Neural cell (in vitro differentiated cells): ENCODE measurements around the gene PGS1. TPM values are rescaled to one million over a fixed set of nuclear protein-coding genes. Genes with fewer than 3 reads are reported as not detected.

Experiments used
- H2AFZ ChIP-seq: fragments of 200-600, 300-800 bp; sonication (generic), shearing (Covaris generic); 2 replicates; pipeline ENCODE4 v1.6.0; 2014; ENCODE audit warnings: low read depth, mild to moderate bottlenecking, antibody characterized with exemption, low read length, moderate library complexity
- H3F3A ChIP-seq: fragments of 200-600 bp; shearing (Covaris generic); 2 replicates; pipeline ENCODE4 v1.6.1; 2016; ENCODE audit warnings: mild to moderate bottlenecking, moderate library complexity, mixed read lengths, antibody characterized with exemption, low read length; ENCODE audit not compliant: insufficient read depth, poor library complexity, severe bottlenecking
- H3K27ac ChIP-seq: fragments of 200-600, 300-800 bp; sonication (generic), shearing (Covaris generic); 2 replicates; pipeline ENCODE4 v1.5.1; 2014; ENCODE audit warnings: mild to moderate bottlenecking, low read length, moderate library complexity
- H3K27me3 ChIP-seq: fragments of 300-800, 200-600 bp; sonication (generic), shearing (Covaris generic); 2 replicates; pipeline ENCODE4 v1.6.0; 2014; ENCODE audit warnings: mild to moderate bottlenecking, low read depth, low read length, moderate library complexity; ENCODE audit not compliant: insufficient read depth
- H3K36me3 ChIP-seq: fragments of 300-800, 200-600 bp; sonication (generic), shearing (Covaris generic); 2 replicates; pipeline ENCODE4 v1.5.1; 2014; ENCODE audit warnings: mild to moderate bottlenecking, antibody characterized with exemption, low read length, moderate library complexity; ENCODE audit not compliant: insufficient read depth
- H3K4me2 ChIP-seq: fragments of 300-800, 200-600 bp; sonication (generic), shearing (Covaris generic); 2 replicates; pipeline ENCODE4 v1.6.0; 2014; ENCODE audit warnings: mild to moderate bottlenecking, low read length
- H3K4me3 ChIP-seq: fragments of 300-800, 200-600 bp; sonication (generic), shearing (Covaris generic); 2 replicates; pipeline ENCODE4 v1.5.1; 2014; ENCODE audit warnings: mild to moderate bottlenecking, low read length, moderate library complexity
- H3K79me2 ChIP-seq: fragments of 200-600 bp; shearing (Covaris generic); replicated peaks from 2 replicates; pipeline ENCODE4 v1.6.0; 2014; ENCODE audit warnings: mild to moderate bottlenecking, low read length, moderate library complexity; ENCODE audit not compliant: insufficient read depth
- H3K9ac ChIP-seq: fragments of 300-800, 200-600 bp; sonication (generic), shearing (Covaris generic); 2 replicates; pipeline ENCODE4 v1.6.1; 2016; ENCODE audit warnings: mild to moderate bottlenecking, low read length, mixed read lengths
- H3K9me2 ChIP-seq: fragments of 200-600 bp; shearing (Covaris generic); 2 replicates; pipeline ENCODE4 v1.6.1; 2016; ENCODE audit warnings: mild to moderate bottlenecking, low read length, mixed read lengths; ENCODE audit not compliant: insufficient read depth
- H3K9me3 ChIP-seq: fragments of 200-600, 300-800 bp; sonication (generic), shearing (Covaris generic); 2 replicates; pipeline ENCODE4 v1.6.1; 2016; ENCODE audit warnings: mild to moderate bottlenecking, mixed run types, low read length, moderate library complexity, mixed read lengths
- H4K20me1 ChIP-seq: fragments of 200-600 bp; shearing (Covaris generic); 2 replicates; pipeline ENCODE4 v1.6.1; 2016; ENCODE audit warnings: mild to moderate bottlenecking, mixed run types; ENCODE audit not compliant: insufficient read depth
- EP300 ChIP-seq: fragments of 450-650 bp; conservative IDR thresholded peaks from 2 replicates; pipeline ENCODE4 v1.6.1; 2014; ENCODE audit warnings: antibody characterized with exemption, mild to moderate bottlenecking, moderate library complexity; ENCODE audit not compliant: poor library complexity, severe bottlenecking
- EZH2 ChIP-seq: fragments of 200-600, 300-800 bp; shearing (Covaris generic), sonication (generic); IDR thresholded peaks from 2 replicates; pipeline ENCODE4 v1.6.1; 2014; ENCODE audit warnings: antibody characterized with exemption, low read length, borderline replicate concordance, mild to moderate bottlenecking; ENCODE audit not compliant: insufficient read depth, poor library complexity, severe bottlenecking
- MXI1 ChIP-seq: fragments of 450-650 bp; conservative IDR thresholded peaks from 2 replicates; pipeline ENCODE4 v1.6.1; 2014; ENCODE audit warnings: antibody characterized with exemption, mild to moderate bottlenecking; ENCODE audit not compliant: poor library complexity, severe bottlenecking
- POLR2AphosphoS5 ChIP-seq: IDR thresholded peaks from 2 replicates; pipeline ENCODE4 v1.6.1; 2012
- RAD21 ChIP-seq: fragments of 450-650 bp; conservative IDR thresholded peaks from 2 replicates; pipeline ENCODE4 v1.6.1; 2014; ENCODE audit warnings: antibody characterized with exemption, mild to moderate bottlenecking, moderate library complexity
- SMC3 ChIP-seq: fragments of 450-650 bp; conservative IDR thresholded peaks from 2 replicates; pipeline ENCODE4 v1.6.1; 2014; ENCODE audit warnings: antibody characterized with exemption, mild to moderate bottlenecking, moderate library complexity; ENCODE audit not compliant: poor library complexity
- TAF1 ChIP-seq: IDR thresholded peaks from 2 replicates; pipeline ENCODE4 v1.6.1; 2012; ENCODE audit warnings: low read depth
- polyA plus RNA-seq: library from polyadenylated mRNA; depleted of rRNA; stranded (reverse); fragments of >200 nt; gene quantifications from 2 replicates; pipeline ENCODE4 v1.2.3, GENCODE V29; 2014
- TF ChIP-seq, protein P1 (sequence below): IDR thresholded peaks from 2 replicates; pipeline ENCODE4 v1.6.1; 2012; ENCODE audit warnings: borderline replicate concordance
- TF ChIP-seq, protein P2 (sequence below): fragments of 450-650 bp; IDR thresholded peaks from 2 replicates; pipeline ENCODE4 v1.5.1; 2014; ENCODE audit warnings: antibody characterized with exemption, mild to moderate bottlenecking, moderate library complexity; ENCODE audit not compliant: poor library complexity, severe bottlenecking

Gene PGS1
- polyA plus RNA-seq, 1 donor from 2014 or later = 65.7 TPM

DNA sequence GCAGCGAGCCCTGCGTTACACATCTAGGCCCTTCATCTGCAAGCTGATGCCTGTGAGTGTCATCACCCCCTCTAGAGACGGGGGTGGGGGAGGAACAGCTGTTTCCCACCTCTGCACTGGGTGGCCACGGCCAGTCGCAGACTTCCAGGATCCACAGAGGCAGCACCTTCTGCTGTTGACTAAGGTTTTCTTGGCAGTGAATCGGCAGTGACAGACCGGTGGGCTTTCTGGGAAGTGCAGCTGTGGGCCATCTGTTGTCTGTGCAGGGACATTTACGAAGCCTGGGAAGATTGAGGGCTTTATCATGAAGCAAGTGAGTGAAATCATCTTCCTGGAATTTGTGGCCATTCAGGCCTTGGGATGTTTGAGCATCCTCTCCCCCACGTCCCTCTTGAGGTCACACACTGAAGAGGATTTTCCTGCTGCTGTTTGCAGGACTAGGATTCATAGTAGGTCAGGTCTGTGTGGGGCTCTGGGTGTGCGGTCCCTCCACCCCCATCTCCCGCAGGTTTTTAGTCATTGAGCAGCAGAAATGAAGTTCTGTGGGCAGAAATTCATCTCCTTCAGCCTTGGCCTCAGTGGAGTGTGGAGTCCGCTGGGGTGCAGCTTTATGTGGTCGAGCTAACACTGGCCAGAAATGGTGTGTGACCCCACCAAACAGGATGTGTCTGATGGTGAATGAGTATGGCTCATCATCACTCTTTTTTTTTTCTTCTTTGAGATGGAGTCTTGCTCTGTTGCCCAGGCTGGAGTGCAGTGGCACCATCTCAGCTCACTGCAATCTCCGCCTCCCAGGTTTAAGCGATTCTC is 12.0 kb downstream of the PGS1 start:
- H3K9me3 ChIP-seq = no peaks in the 10 kb centered on the region
- no peak overlapping the region for H3K4me3 ChIP-seq
- no peak overlapping the region for H3K4me2 ChIP-seq
- no peaks in the 10 kb centered on the region for H4K20me1 ChIP-seq
- H3K27me3 ChIP-seq = no peaks in the 10 kb centered on the region
- peaks cover 22% of the 10 kb centered on the region for H3K79me2 ChIP-seq
- no peak overlapping the region for H3K27ac ChIP-seq
- TF ChIP-seq RAD21 (no peak), MXI1 (no peak), EZH2 (no peak), SMC3 (no peak), TAF1 (no peak), POLR2AphosphoS5 (no peak), EP300 (no peak)
- TF ChIP-seq, protein P1, sequence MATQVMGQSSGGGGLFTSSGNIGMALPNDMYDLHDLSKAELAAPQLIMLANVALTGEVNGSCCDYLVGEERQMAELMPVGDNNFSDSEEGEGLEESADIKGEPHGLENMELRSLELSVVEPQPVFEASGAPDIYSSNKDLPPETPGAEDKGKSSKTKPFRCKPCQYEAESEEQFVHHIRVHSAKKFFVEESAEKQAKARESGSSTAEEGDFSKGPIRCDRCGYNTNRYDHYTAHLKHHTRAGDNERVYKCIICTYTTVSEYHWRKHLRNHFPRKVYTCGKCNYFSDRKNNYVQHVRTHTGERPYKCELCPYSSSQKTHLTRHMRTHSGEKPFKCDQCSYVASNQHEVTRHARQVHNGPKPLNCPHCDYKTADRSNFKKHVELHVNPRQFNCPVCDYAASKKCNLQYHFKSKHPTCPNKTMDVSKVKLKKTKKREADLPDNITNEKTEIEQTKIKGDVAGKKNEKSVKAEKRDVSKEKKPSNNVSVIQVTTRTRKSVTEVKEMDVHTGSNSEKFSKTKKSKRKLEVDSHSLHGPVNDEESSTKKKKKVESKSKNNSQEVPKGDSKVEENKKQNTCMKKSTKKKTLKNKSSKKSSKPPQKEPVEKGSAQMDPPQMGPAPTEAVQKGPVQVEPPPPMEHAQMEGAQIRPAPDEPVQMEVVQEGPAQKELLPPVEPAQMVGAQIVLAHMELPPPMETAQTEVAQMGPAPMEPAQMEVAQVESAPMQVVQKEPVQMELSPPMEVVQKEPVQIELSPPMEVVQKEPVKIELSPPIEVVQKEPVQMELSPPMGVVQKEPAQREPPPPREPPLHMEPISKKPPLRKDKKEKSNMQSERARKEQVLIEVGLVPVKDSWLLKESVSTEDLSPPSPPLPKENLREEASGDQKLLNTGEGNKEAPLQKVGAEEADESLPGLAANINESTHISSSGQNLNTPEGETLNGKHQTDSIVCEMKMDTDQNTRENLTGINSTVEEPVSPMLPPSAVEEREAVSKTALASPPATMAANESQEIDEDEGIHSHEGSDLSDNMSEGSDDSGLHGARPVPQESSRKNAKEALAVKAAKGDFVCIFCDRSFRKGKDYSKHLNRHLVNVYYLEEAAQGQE = no peak
- TF ChIP-seq, protein P2, sequence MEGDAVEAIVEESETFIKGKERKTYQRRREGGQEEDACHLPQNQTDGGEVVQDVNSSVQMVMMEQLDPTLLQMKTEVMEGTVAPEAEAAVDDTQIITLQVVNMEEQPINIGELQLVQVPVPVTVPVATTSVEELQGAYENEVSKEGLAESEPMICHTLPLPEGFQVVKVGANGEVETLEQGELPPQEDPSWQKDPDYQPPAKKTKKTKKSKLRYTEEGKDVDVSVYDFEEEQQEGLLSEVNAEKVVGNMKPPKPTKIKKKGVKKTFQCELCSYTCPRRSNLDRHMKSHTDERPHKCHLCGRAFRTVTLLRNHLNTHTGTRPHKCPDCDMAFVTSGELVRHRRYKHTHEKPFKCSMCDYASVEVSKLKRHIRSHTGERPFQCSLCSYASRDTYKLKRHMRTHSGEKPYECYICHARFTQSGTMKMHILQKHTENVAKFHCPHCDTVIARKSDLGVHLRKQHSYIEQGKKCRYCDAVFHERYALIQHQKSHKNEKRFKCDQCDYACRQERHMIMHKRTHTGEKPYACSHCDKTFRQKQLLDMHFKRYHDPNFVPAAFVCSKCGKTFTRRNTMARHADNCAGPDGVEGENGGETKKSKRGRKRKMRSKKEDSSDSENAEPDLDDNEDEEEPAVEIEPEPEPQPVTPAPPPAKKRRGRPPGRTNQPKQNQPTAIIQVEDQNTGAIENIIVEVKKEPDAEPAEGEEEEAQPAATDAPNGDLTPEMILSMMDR = no peak
- H3K9ac ChIP-seq = no peak overlapping the region
- H3K9me2 ChIP-seq = no peaks in the 10 kb centered on the region
- no peak overlapping the region for H2AFZ ChIP-seq
- H3K36me3 ChIP-seq = no peaks in the 10 kb centered on the region
- H3F3A ChIP-seq = no peaks in the 10 kb centered on the region

DNA sequence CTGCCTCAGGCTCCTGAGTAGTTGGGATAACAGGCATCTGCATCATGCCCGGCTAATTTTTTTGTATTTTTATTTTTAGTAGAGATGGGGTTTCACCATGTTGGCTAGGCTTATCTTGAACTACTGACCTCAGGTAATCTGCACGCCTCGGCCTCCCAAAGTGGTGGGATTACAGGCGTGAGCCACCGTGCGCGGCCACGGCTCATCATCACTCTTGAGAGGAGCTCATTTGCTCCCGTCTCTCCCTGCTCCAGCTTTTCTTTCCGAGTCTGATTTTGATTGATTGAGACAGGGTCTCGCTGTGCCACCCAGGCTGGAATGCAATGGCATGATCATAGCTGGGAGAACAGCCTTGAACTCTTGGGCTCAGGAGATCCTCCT is 12.6 kb downstream of the PGS1 start:
- H3K4me3 ChIP-seq = no peak overlapping the region
- H3K27ac ChIP-seq = no peak overlapping the region
- H4K20me1 ChIP-seq = no peaks in the 10 kb centered on the region
- H3K36me3 ChIP-seq = no peaks in the 10 kb centered on the region
- H3K9ac ChIP-seq = no peak overlapping the region
- H3F3A ChIP-seq = no peaks in the 10 kb centered on the region
- no peak for TF ChIP-seq RAD21
- TF ChIP-seq EZH2 = no peak
- TF ChIP-seq TAF1 = no peak
- no peak for TF ChIP-seq SMC3
- TF ChIP-seq EP300 = no peak
- TF ChIP-seq, protein P2 = no peak
- no peak for TF ChIP-seq POLR2AphosphoS5
- TF ChIP-seq, protein P1 = no peak
- no peak for TF ChIP-seq MXI1
- H2AFZ ChIP-seq = no peak overlapping the region
- no peak overlapping the region for H3K4me2 ChIP-seq
- H3K27me3 ChIP-seq = no peaks in the 10 kb centered on the region
- no peaks in the 10 kb centered on the region for H3K9me3 ChIP-seq
- no peaks in the 10 kb centered on the region for H3K9me2 ChIP-seq
- peaks cover 21% of the 10 kb centered on the region for H3K79me2 ChIP-seq
